IPS-18a (cell line): Measurements from ENCODE around the gene CTSW.
"Not testable (repeated sequence)": the region's sequence is repeated elsewhere in the genome, so short reads cannot be mapped to it uniquely, and the experiment has no call there.

Experiments
- H3K27ac ChIP-seq: one replicate; pipeline ENCODE4 v1.5.1; 2013; ENCODE audit warnings: low read length
- H3K27me3 ChIP-seq: one replicate; pipeline ENCODE4 v1.6.1; 2013; ENCODE audit warnings: mild to moderate bottlenecking, low read length; ENCODE audit not compliant: control insufficient read depth, insufficient read depth
- H3K36me3 ChIP-seq: one replicate; pipeline ENCODE4 v1.6.1; 2013; ENCODE audit warnings: low read depth, low read length; ENCODE audit not compliant: control insufficient read depth
- H3K4me1 ChIP-seq: one replicate; pipeline ENCODE4 v1.6.1; 2013; ENCODE audit warnings: low read depth, low read length; ENCODE audit not compliant: control insufficient read depth
- H3K4me3 ChIP-seq: one replicate; pipeline ENCODE4 v1.5.1; 2013; ENCODE audit warnings: low read length
- H3K9ac ChIP-seq: one replicate; pipeline ENCODE4 v1.6.1; 2013; ENCODE audit warnings: mild to moderate bottlenecking, low read length, moderate library complexity
- H3K9me3 ChIP-seq: one replicate; pipeline ENCODE4 v1.6.1; 2013; ENCODE audit warnings: low read depth, low read length; ENCODE audit not compliant: control insufficient read depth

CTSW gene, protein sequence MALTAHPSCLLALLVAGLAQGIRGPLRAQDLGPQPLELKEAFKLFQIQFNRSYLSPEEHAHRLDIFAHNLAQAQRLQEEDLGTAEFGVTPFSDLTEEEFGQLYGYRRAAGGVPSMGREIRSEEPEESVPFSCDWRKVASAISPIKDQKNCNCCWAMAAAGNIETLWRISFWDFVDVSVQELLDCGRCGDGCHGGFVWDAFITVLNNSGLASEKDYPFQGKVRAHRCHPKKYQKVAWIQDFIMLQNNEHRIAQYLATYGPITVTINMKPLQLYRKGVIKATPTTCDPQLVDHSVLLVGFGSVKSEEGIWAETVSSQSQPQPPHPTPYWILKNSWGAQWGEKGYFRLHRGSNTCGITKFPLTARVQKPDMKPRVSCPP

DNA sequence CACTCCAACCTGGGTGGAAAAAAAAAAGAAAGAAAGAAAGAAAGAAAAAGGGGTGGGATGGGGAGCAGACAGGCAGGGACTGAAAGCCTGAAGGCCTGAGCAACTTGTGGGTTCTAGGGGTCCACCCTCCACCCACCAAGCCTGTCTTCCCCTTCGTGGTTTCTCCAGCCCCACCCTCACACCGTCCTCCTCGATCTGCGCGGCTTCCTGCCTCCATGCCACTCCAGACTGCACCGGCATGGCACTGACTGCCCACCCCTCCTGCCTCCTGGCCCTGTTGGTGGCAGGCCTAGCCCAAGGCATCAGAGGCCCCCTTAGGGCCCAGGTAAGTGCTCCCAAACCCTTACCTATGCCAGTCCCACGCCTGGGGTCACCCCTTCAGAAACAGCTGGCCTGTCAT is at the start of gene CTSW:
Gene CTSW (plus strand): TSS at position 221 of the 400 bp plus-strand sequence. CDS start 18 bp downstream, at position 239.
- H3K4me1 ChIP-seq, result no peaks in the 10 kb centered on the region
- H3K27me3 ChIP-seq, result no peaks in the 10 kb centered on the region
- H3K36me3 ChIP-seq, result peaks cover 15% of the 10 kb centered on the region
- H3K9ac ChIP-seq, result no peak within 1 kb of the TSS
- no peak within 1 kb of the TSS for H3K4me3 ChIP-seq
- no peak within 1 kb of the TSS for H3K27ac ChIP-seq
- no peaks in the 10 kb centered on the region for H3K9me3 ChIP-seq

DNA sequence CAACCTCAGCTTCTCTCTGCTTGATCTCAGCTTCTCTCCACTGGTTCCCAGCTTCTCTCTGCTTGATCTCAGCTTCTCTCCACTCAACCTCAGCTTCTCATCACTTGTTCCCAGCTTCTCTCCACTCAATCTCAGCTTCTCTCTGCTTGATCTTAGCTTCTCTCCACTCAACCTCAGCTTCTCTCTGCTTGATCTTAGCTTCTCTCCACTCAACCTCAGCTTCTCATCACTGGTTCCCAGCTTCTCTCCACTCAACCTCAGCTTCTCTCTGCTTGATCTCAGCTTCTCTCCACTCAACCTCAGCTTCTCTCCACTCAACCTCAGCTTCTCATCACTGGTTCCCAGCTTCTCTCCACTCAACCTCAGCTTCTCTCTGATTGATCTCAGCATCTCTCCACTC is 47.4 kb upstream of the CTSW start:
- not testable (repeated sequence) for H3K27ac ChIP-seq, H3K36me3 ChIP-seq, H3K9ac ChIP-seq, H3K4me1 ChIP-seq, H3K4me3 ChIP-seq, H3K9me3 ChIP-seq
- peaks cover 18% of the 10 kb centered on the region for H3K27me3 ChIP-seq

DNA sequence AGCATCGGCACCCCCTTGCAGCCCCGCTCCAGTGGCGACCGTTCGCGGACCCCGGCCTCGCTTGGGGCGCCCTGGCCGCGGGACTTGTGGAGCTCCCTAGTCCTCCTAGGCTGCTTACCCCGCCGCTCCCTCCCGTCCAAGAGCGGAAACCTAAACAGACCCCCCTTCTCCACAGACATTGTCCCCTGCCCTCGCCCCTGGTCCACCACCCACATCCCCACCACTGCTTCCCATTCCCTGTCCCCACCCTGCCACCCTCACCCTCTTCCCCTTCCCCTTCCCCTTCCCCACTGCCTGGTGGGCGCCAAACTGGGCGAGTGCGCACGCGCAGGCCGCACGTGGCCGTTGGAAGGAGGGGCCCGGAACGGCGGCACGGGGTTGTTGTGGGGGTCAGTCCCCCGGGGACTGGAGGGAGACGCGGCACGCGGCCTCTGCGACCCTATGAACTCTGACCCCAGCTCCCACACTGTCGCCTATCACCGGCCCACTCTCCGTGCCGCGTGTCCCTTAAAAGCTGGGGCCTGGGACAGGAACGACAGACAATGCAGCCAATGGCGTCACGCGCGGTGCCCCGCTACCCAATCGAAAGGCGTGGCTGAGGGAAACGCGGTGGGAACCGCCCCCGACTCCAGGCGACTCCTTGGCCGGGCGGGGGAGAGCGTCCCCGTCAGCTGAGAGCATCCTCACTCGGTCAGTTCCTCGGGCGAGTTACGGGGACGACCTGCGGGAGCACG is 46.2 kb upstream of the CTSW start, which contains the start of gene SNX32:
Gene SNX32 (plus strand): TSS at position 667 of the 734 bp plus-strand sequence. CDS start 103 bp downstream, outside the sequence.
- peak within 1 kb of the TSS; percentile 50 for H3K27ac ChIP-seq
- peak within 1 kb of the TSS; percentile 59 for H3K4me3 ChIP-seq
- H3K9me3 ChIP-seq, result no peaks in the 10 kb centered on the region
- peaks cover 8% of the 10 kb centered on the region for H3K4me1 ChIP-seq
- H3K27me3 ChIP-seq, result peaks cover 18% of the 10 kb centered on the region
- H3K36me3 ChIP-seq, result no peaks in the 10 kb centered on the region
- H3K9ac ChIP-seq, result peak within 1 kb of the TSS; percentile 51

DNA sequence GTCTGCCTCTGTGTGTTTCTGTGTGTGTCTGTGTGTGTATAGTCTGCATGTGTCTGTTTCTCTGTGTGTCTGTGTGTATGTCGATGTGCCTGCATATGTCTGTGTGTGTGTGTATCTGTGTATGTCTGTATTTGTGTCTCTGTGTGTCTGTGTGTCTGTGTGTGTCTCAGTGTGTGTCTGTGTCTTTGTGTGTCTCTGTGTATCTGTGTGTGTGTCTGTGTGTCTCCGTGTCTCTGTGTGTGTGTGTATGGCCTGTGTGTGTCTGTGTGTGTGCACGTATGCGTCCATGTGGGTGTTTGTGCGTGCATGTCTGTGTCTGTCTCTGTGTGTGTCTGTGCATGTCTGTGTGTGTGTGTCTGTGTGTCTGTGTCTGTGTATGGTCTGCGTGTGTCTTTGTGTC is 45.4 kb upstream of the CTSW start:
- Histone ChIP-seq H3K4me3 (peak overlapping the region; percentile 59), H3K4me1 (peaks cover 8% of the 10 kb centered on the region), H3K9ac (peak overlapping the region; percentile 51), H3K36me3 (no peaks in the 10 kb centered on the region), H3K27ac (no peak overlapping the region), H3K9me3 (no peaks in the 10 kb centered on the region), H3K27me3 (peaks cover 18% of the 10 kb centered on the region)

DNA sequence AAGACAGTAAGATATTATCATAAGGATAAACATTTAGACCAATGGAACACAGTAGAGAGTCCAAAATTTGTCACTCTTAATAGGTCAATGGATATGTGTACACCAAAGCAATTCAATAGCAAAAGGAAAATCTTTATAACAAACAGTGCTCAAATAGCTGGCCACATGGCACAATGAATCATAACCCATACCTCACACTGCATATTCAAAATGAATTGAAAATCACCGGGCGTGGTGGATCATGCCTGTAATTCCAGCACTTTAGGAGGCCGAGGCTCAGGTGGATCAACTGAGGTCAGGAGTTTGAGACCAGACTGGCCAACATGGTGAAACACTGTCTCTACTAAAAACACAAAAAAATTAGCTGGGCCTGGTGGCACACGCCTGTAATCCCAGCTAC is 37.5 kb upstream of the CTSW start:
- Histone ChIP-seq H3K4me1 (no peaks in the 10 kb centered on the region), H3K9me3 (no peaks in the 10 kb centered on the region), H3K27ac (no peak overlapping the region), H3K27me3 (no peaks in the 10 kb centered on the region), H3K9ac (no peak overlapping the region), H3K36me3 (no peaks in the 10 kb centered on the region), H3K4me3 (no peak overlapping the region)

DNA sequence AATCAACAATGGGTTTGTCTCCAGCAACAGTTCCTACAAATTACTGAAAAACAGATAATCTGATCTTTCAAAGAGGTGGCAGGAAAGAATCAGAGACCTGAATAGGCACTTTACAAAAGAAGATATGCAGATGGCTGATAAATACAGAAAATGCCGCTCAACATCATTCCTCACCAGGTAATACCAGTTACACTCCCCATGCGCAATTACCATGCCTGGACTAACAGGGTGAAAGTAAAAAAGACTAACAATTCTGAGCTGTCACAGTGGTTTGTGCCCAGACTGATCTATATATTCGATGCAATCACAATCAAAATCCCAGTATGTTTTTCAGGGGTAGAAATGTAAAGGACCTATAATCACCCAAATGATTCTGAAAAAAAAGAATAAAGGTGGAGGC is 35.8 kb upstream of the CTSW start:
- H3K4me3 ChIP-seq, result no peak overlapping the region
- no peaks in the 10 kb centered on the region for H3K36me3 ChIP-seq
- H3K9me3 ChIP-seq, result no peaks in the 10 kb centered on the region
- no peak overlapping the region for H3K9ac ChIP-seq
- no peaks in the 10 kb centered on the region for H3K4me1 ChIP-seq
- H3K27me3 ChIP-seq, result no peaks in the 10 kb centered on the region
- H3K27ac ChIP-seq, result no peak overlapping the region

DNA sequence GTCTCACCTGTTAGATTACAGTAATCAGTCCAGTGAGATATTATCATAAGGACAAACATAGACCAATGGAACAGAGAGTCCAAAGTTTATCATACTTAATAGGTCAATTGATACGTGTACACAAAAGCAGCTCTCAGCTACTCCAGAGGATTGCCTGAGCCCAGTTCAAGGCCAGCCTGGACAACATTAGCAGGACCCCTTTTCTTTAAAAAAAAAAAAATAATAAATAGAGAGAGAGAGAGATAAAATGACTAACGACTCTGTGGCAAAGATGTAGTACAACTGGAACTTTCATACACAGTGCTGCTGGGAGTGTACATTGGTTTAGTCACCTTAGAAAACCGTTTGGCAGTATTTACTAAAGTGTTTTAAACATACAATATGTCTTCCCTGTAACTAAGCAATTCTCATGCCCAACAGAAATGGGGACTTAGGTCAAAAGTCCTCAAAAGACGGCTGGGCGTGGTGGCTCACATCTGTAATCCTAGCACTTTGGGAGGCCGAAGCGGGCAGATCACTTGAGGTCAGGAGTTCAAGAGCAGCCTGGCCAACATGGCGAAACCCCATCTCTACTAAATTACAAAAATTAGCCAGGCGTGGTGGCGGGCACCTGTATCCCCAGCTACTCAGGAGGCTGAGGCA is 35.3 kb upstream of the CTSW start:
- Histone ChIP-seq H3K9ac (no peak overlapping the region), H3K36me3 (no peaks in the 10 kb centered on the region), H3K27ac (no peak overlapping the region), H3K4me3 (no peak overlapping the region), H3K27me3 (no peaks in the 10 kb centered on the region), H3K4me1 (no peaks in the 10 kb centered on the region), H3K9me3 (no peaks in the 10 kb centered on the region)

DNA sequence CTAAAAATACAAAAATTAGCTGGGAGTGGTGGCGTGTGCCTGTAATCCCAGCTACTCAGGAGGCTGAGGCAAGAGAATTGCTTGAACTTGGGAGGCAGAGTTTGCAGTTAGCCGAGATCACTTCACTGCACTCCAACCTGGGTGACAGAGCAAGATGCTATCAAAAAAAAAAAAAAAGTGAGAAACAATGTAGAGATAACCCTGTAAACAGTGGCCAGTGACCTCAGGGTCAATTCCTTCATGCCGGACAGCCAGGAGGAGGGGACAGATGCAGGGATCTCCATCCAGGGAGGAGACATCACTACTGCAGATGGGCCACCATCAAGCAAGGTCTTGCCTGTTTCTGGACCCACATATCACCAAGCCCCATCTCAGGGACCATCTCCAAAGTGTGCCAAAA is 31.9 kb upstream of the CTSW start:
- H3K27me3 ChIP-seq, result no peaks in the 10 kb centered on the region
- no peak overlapping the region for H3K4me3 ChIP-seq
- no peaks in the 10 kb centered on the region for H3K9me3 ChIP-seq
- H3K4me1 ChIP-seq, result no peaks in the 10 kb centered on the region
- peaks cover 4% of the 10 kb centered on the region for H3K36me3 ChIP-seq
- H3K27ac ChIP-seq, result no peak overlapping the region
- H3K9ac ChIP-seq, result no peak overlapping the region

DNA sequence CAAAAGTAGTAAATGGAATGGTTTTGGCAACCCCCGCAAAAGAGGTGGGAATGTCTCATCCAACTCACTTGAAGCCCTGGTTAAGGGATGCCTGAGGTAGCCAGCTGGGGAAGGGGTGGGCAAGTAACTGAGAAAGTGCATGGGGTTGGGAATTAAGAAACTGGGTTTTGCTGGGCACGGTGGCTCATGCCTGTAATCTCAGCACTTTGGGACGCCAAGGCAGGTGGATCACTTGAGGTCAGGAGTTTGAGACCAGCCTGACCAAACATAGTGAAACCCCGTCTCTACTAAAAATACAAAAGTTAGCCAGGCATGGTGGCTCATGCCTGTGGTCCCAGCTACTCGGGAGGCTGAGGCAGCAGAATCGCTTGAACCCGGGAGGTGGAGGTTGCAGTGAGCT is 30.9 kb upstream of the CTSW start:
- not testable (repeated sequence) for H3K9ac ChIP-seq, H3K4me3 ChIP-seq, H3K36me3 ChIP-seq, H3K27me3 ChIP-seq, H3K4me1 ChIP-seq, H3K9me3 ChIP-seq, H3K27ac ChIP-seq

DNA sequence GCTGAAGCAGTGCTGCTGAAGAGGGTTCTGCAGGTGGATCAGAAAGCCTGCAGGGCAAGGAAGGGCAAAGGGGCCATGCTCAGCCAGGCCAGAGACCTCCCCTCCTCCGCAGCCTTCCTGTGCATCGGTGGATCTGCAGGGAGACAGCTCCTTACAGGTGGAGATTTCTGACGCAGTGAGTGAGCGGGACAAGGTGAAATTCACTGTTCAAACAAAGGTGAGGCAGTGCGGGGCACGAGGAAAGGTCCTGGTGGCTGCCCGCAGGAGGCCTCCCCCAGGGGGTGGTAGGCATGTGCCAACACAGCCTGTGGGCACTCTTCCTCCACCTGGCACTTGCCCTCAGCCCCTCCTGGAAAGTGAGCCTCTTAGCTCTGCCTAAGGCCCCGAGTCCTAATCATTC is 30.3 kb upstream of the CTSW start:
- Histone ChIP-seq H3K9me3 (no peaks in the 10 kb centered on the region), H3K4me1 (no peaks in the 10 kb centered on the region), H3K36me3 (peaks cover 15% of the 10 kb centered on the region), H3K9ac (no peak overlapping the region), H3K4me3 (no peak overlapping the region), H3K27me3 (no peaks in the 10 kb centered on the region), H3K27ac (no peak overlapping the region)

DNA sequence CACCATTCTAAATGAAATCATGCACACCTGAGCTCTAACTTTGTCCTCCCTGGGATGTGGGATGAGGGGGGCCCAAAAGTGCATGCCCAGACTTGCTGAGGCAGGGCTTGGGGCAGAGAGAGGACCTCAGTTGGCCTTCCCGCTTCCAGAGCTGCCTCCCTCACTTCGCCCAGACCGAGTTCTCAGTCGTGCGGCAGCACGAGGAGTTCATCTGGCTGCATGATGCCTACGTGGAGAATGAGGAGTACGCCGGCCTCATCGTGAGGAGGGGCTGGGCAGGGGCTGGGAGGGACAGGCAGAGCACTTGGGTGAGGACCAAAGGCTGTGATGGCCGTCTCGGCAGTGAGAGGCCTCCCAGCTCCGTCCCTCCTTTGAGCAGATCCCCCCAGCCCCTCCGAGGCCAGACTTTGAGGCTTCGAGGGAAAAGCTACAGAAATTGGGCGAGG is 29.8 kb upstream of the CTSW start:
- H3K27me3 ChIP-seq, result no peaks in the 10 kb centered on the region
- no peaks in the 10 kb centered on the region for H3K4me1 ChIP-seq
- no peak overlapping the region for H3K4me3 ChIP-seq
- H3K36me3 ChIP-seq, result peaks cover 19% of the 10 kb centered on the region
- no peaks in the 10 kb centered on the region for H3K9me3 ChIP-seq
- H3K9ac ChIP-seq, result no peak overlapping the region
- H3K27ac ChIP-seq, result no peak overlapping the region
